H1 (cell line): ENCODE measurements around the gene RMND1.

Source experiments
- CEBPB ChIP-seq: IDR thresholded peaks from 2 replicates; pipeline ENCODE4 v1.6.1; 2012; ENCODE audit warnings: low read depth, low read length
- EP300 ChIP-seq, 2 experiments: IDR thresholded peaks; 1 replicate in 1 of 2; 2 replicates in 1 of 2; pipeline ENCODE4 v1.6.1; 2011 to 2012; ENCODE audit warnings: low read depth in 2 of 2, low read length in 2 of 2, mild to moderate bottlenecking in 2 of 2, borderline replicate concordance in 1 of 2, inconsistent platforms in 1 of 2, moderate library complexity in 1 of 2
- EZH2 ChIP-seq: fragments of 200-600 bp; sonication (generic); IDR thresholded peaks from 2 replicates; pipeline ENCODE4 v1.7.1; 2012; ENCODE audit warnings: low read depth, mild to moderate bottlenecking, moderate library complexity, low read length, inconsistent platforms; ENCODE audit not compliant: severe bottlenecking
- HDAC2 ChIP-seq, 2 experiments: fragments of 300-600 bp in 1 of 2; sonication (generic) in 1 of 2; IDR thresholded peaks; 2 replicates each; pipeline ENCODE4 v1.6.1; 2011 to 2012; ENCODE audit warnings: low read depth in 2 of 2, low read length in 2 of 2, mild to moderate bottlenecking in 2 of 2, moderate library complexity in 2 of 2, borderline replicate concordance in 1 of 2, inconsistent platforms in 1 of 2
- HDAC6 ChIP-seq: IDR thresholded peaks from one replicate; pipeline ENCODE4 v1.7.1; 2012; ENCODE audit warnings: low read depth, mild to moderate bottlenecking, inconsistent platforms, low read length, moderate library complexity
- JUN ChIP-seq: IDR thresholded peaks from 2 replicates; pipeline ENCODE4 v1.6.1; 2011; ENCODE audit warnings: low read depth, mild to moderate bottlenecking, improper control_type of control experiment, low read length
- JUND ChIP-seq: IDR thresholded peaks from 2 replicates; pipeline ENCODE4 v1.6.1; 2011; ENCODE audit warnings: mild to moderate bottlenecking, improper control_type of control experiment, low read length
- POLR2AphosphoS5 ChIP-seq: IDR thresholded peaks from 2 replicates; pipeline ENCODE4 v1.6.1; 2011; ENCODE audit warnings: low read depth, low read length
- POU5F1 ChIP-seq: IDR thresholded peaks from 2 replicates; pipeline ENCODE4 v1.6.1; 2011; ENCODE audit warnings: low read depth, mild to moderate bottlenecking, low read length, moderate library complexity
- RAD21 ChIP-seq, 2 experiments: IDR thresholded peaks in 1 of 2; conservative IDR thresholded peaks in 1 of 2; 2 replicates each; pipeline ENCODE4 v1.6.1; 2011; ENCODE audit warnings: low read depth in 2 of 2, low read length in 2 of 2, improper control_type of control experiment in 1 of 2, inconsistent platforms in 1 of 2, mild to moderate bottlenecking in 1 of 2, moderate library complexity in 1 of 2
- SAP30 ChIP-seq: fragments of 300-600 bp; sonication (generic); IDR thresholded peaks from 2 replicates; pipeline ENCODE4 v1.7.1; 2012; ENCODE audit warnings: low read length, moderate library complexity, mild to moderate bottlenecking, inconsistent platforms; ENCODE audit not compliant: insufficient read depth, insufficient replicate concordance
- SP1 ChIP-seq: IDR thresholded peaks from 2 replicates; pipeline ENCODE4 v1.6.1; 2011; ENCODE audit warnings: low read depth, low read length
- TCF12 ChIP-seq: IDR thresholded peaks from 2 replicates; pipeline ENCODE4 v1.6.1; 2011; ENCODE audit warnings: low read depth, mild to moderate bottlenecking, low read length
- TF ChIP-seq, protein P1 (sequence below), 3 experiments: IDR thresholded peaks; 1 replicate in 2 of 3; 2 replicates in 1 of 3; pipeline versions ENCODE4 v1.5.1 to v1.6.1; 2011; ENCODE audit warnings: low read length in 3 of 3, mild to moderate bottlenecking in 3 of 3, inconsistent platforms in 2 of 3, low read depth in 1 of 3, moderate library complexity in 1 of 3; ENCODE audit not compliant: insufficient read depth in 1 of 3; ENCODE audit errors: control extremely low read depth in 1 of 3

DNA sequence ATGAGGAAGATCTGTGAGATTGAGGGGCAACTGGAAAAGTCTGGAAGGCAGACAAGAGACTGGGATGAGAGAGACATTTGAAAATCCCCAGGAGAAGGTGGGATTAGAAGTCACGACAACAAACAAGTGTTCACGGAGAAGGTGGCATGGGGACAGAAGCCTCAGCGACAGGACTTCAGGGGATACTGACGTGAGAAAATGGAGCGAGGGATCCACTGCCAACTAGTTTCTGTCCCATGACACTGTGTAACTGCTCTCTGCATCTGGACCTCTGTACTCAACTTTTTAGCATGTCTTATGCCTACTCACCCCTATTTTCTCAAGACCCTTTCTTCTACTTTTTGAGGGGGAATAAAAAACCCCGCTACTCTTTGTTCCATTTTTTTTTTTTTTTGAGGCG, 42.2 kb downstream of the RMND1 start:
- TF ChIP-seq, protein P1, sequence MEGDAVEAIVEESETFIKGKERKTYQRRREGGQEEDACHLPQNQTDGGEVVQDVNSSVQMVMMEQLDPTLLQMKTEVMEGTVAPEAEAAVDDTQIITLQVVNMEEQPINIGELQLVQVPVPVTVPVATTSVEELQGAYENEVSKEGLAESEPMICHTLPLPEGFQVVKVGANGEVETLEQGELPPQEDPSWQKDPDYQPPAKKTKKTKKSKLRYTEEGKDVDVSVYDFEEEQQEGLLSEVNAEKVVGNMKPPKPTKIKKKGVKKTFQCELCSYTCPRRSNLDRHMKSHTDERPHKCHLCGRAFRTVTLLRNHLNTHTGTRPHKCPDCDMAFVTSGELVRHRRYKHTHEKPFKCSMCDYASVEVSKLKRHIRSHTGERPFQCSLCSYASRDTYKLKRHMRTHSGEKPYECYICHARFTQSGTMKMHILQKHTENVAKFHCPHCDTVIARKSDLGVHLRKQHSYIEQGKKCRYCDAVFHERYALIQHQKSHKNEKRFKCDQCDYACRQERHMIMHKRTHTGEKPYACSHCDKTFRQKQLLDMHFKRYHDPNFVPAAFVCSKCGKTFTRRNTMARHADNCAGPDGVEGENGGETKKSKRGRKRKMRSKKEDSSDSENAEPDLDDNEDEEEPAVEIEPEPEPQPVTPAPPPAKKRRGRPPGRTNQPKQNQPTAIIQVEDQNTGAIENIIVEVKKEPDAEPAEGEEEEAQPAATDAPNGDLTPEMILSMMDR (IDR thresholded peaks at IDR 0.05; ENCODE audit: control extremely low read depth in 1 of 3, insufficient read depth in 1 of 3, low read depth in 1 of 3, low read length in 3 of 3) = no peak
- TF ChIP-seq POLR2AphosphoS5 (peak; percentile 57), HDAC6 (no peak), TCF12 (no peak), JUN (no peak), RAD21 (IDR thresholded peaks at IDR 0.05 in 1 of 2, conservative IDR thresholded peaks at IDR 0.05 in 1 of 2; ENCODE audit: low read depth in 2 of 2, low read length in 2 of 2) (no peak), EP300 (IDR thresholded peaks at IDR 0.05; ENCODE audit: borderline replicate concordance in 1 of 2, low read depth in 2 of 2, low read length in 2 of 2) (no peak), CEBPB (no peak), EZH2 (no peak), JUND (no peak), SAP30 (no peak), HDAC2 (IDR thresholded peaks at IDR 0.05; ENCODE audit: borderline replicate concordance in 1 of 2, low read depth in 2 of 2, low read length in 2 of 2) (no peak), SP1 (no peak), POU5F1 (no peak)
